Stimulated activated CD4-positive, alpha-beta T cell treated with anti-CD3 and anti-CD28 coated beads, Interleukin-4, amount 100 ng/mL, for 4 hours (primary cell): Measurements from ENCODE around the gene LDHAL6B.

ENCODE experiments used
- DNase-seq, 2 experiments: peaks; one replicate each; pipeline ENCODE4 v3.0.0-alpha.2; 2020

Gene LDHAL6B

GRCh38 chr15:59178151-59178695, 28.4 kb upstream of the LDHAL6B start:
- no peak for DNase-seq

DNA sequence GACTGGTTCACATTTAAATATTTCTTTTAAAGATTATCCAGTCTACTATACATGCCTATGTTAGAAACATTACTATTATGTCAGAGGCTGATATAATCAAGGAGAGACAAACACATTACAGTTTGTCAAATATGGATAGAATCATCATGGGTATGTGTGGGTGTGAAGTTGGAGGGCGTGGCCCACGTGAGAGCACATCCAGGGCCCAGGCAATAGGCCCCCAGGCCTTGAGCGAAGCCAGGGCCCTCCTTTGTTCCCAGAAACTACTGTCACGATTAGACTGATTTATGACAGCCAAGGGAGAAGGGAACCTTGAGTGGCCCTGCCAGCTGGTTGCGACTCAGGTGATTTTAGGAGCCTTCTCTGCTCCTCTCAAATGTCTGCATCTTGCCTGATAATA, 26.9 kb upstream of the LDHAL6B start:
- no peak for DNase-seq

DNA sequence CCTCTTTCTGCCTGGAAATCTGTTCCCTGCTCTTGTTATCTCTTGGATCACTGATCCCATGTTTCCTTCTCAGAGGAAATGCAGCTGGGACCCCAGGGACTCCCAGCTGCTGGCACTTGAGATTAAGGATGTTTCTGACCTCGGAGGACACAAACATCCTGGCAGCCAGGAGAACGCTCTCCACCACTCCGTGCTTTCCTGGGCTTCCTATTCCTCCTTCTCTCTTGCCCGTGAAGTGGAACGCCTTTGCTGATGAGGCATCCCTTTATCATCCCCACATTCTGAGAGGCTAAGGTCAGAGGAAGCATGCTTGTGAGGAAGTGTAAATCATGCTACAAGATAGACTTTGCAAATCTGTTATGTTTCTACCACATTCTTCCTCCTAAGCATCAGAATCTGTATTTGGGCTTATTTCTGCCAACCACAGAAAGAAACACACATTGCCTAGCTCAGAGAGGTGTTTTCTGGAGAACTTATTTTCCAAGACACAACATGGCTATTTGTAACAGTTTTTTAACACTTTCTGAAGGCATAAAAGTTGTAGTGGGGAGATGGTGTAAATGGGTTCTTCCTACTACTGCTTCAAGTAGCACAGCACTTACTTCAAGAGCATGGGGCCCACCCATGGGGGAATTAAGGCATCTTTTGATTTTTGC, 25.6 kb upstream of the LDHAL6B start:
- no peak for DNase-seq

- no peak for DNase-seq
Observed at GRCh38 chr15:59185725-59186124, 20.9 kb upstream of the LDHAL6B start.

GRCh38 chr15:59186501-59186900, 20.1 kb upstream of the LDHAL6B start:
- DNase-seq: no peak

GRCh38 chr15:59189241-59189640, 17.4 kb upstream of the LDHAL6B start:
- no peak for DNase-seq

- no peak for DNase-seq
Observed at GRCh38 chr15:59190291-59190690, 16.4 kb upstream of the LDHAL6B start.

DNA sequence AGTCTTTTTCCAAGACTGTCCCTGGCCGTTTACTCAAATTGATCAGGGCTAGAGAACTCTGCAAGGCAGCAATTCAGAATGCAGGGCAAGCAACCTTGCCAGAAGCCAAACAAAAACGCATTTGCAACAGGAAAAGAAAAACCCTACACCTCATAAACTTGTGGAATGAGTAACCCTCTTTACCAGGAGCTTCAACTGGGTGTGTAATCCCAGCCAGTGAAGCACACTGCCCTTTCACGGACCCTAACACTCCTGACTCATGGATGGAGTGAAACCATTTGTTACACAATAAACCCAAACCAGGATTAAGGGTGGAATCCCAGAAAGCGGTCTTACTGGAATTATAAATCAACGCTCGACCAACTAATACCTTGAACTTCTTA, 14.8 kb upstream of the LDHAL6B start:
- no peak for DNase-seq

GRCh38 chr15:59194639-59195325, 11.9 kb upstream of the LDHAL6B start:
- DNase-seq: no peak

GRCh38 chr15:59196416-59196815, 10.2 kb upstream of the LDHAL6B start:
- no peak for DNase-seq

GRCh38 chr15:59197454-59197853, 9.2 kb upstream of the LDHAL6B start:
- DNase-seq: no peak

DNA sequence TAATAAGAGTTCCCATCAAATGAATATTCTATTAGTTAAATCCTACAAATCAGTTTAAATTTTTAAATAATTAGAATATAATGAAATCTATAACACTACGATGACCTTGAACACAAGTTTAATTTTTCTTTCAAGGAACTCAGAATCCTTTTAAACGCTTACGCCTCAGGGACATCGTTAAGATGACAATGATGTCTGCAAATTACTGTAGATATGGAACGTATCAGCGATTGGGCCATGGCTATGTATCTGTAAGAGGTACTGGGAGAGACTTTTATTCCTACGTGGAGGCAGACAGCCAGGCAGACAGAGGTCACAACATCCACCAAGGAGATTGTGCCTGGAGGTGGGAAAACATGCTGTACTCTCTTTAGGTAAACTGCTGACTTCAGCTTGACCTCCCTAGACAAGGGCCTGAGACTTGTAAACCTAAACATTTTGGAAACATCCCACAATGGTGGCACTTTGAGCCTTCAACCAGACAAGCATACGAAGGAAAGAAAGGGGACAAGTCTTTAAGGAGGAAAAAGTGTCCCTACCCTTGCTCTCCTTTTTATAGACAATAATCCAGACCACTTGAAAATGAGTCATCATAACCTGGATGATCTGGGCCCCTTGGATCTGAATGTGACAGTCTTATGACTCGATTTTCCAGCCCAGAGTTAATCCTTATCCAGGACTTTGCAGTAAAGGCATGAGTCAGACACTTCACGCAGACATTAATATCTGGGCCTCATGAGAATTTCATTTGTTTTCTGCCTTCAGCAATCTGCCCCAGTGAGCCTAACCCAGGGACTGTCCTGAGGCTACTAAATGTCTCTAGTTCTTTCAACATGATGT, 6.8 kb upstream of the LDHAL6B start:
- no peak for DNase-seq

DNA sequence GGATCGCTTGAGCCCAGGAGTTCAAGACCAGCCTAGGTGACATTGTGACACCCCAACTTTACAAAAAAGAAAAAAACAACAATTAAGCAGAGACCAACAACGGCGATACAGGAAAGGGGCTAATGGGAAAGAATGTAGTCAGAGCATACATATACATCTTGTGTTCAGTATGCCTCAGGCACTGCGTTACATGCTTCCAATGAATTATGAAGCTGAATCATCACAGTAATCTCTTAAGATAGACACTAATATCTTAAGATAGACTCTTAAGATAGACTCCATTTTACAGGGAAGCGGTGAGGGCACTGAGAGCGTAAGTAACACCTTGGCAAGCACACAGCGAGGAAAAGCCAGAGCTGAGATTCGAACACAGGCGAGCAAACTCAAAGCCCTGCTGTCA, 6.1 kb upstream of the LDHAL6B start:
- no peak for DNase-seq

DNA sequence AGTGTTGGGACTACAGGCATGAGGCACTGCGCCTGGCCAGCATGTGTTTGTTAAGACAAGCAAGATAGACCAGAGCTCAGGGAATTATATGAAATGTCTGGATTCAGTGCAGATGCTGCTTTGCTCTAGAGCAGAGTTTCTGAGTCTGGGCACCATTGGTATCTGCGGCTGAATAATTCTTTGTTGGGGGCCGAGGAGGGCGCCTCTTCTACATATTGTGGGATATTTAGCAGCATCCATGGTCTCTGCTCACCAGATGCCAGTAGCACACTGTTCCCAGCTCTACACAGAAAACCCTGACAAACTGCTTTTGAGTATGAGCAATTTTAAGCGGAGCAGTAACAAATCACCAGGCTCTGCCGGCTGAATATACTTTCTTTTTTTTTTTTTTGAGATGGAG, 3.6 kb upstream of the LDHAL6B start:
- DNase-seq: no peak

DNA sequence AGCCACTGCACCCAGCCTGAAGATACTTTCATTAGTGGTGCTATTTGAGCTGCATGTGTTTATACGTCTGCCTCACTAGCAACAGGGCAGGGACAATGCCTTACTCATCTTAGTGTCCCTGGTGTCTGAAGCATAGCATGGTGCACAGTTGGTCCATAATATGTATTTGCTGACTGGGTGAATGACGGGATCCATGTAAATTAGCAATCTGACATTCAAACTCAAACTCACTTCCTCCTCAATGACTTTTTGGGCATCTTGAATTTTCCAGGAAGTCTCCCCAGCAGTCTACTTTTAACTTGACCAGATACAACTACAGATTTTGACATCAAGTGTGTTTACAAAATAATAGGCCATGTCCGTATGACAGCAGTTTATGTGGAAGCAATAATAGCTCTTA, 3.0 kb upstream of the LDHAL6B start:
- no peak for DNase-seq

GRCh38 chr15:59205839-59206622, 612 bp upstream of the LDHAL6B start:
- DNase-seq: no peak

DNA sequence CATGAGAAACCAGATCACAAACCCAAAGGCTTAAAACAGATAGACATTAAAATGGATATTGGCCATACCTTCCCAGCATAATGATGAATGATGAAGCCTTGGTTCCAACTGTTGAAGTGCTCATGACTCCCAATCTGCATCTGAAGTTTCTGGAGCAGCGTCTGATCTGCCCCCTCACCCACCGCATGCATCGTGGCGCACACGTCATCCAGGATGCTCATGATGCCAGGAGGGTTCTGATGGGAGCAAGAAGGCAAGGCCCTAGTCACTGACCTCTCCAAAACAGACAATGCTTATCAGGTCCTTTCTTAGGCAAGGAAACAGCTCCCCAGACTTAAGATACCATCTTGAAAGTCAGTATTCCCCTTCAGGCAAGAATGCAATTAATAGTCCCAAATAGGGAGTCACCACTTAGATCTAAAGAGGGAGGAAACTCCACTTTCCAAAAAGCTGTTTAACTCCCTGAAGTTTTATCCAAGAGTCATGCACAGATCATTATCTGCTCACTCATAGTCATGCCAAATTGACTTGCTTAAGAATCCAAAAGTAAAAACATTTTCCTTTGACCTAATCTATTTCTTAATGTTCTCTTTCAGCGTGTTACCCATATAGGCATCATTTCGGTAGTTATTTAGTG, 2.1 kb downstream of the LDHAL6B start:
- no peak for DNase-seq

- DNase-seq: no peak
Observed at GRCh38 chr15:59210186-59210585, 3.5 kb downstream of the LDHAL6B start.

DNA sequence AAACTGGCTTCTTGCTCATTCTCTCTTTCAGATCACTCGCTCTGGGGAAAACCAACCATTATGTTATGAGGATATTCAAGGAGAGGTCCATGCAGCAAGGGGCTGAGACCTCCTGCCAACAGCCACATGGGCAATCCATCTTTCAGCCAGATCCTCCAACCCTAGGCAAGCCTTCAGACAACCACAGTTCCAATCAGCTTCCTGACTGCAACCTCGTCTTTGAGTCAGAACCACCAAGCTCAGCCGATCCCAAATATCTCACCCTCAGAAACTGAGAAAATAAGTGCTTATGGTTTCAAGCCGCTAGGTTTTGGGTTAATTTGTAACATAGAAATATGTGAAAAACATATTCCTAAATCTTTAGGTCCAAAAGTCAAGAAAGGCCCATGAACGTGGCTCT, 10.3 kb downstream of the LDHAL6B start:
- no peak for DNase-seq

DNA sequence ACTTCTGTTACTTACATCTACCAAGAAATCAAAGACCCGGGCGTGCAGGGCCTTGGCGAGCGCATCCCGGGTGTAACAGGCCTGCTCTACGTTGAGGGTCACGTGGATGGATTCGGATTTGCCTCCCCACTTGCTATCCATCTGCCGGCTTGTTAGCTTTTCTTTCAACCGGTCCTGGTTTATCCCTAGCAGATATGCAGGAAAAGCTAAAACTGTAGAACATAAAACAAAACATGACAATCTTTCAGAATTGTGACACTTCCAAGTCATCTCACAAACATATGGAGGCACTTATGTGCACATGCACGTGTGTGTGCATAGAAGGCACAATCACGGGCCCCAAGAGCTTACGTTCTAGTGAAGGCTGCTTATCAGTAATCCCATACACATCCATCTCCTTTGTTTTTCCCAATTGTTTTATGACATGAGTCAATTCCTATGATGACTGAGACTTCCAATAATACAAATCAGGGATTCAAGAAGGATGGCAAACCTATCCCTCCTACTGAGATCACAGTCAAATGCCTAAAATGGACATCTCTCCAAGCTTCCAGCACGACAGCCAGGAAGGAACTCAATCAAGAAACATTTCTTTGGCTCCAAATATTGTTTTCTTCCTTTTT, 11.3 kb downstream of the LDHAL6B start:
- no peak for DNase-seq

DNA sequence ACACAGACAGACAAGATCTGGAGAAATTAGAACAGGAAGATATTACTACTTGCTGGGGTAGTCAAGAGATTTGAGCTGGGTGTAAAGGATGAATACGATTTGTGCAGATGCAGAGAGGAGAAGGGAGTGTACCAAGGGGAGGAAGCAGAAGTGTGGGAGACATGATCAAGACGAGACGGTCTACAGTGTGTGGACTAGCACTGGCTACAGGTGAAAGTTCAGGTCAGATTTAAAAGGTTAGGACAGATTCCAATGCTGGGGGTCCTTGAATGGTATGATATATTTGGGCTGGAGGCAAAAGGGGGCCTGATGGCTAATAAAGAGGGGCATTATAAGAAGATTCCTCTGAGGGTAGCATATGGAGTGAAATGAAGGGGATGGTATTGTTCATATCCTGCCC, 12.1 kb downstream of the LDHAL6B start:
- DNase-seq: no peak
